ENCODE results near the gene HADHB.

The HADHB gene

GRCh38 chr2:26333293-26333692 lies 88.6 kb downstream of the HADHB start:
- peaks cover 4% of the 10 kb centered on the region for H3K4me1 ChIP-seq
- H3K36me3 ChIP-seq (ENCODE audit: control insufficient read depth, insufficient read depth, low read length), result no peaks in the 10 kb centered on the region
- H3K27me3 ChIP-seq (ENCODE audit: control insufficient read depth, insufficient read depth, low read length), result no peaks in the 10 kb centered on the region
- no peak overlapping the region for H3K9ac ChIP-seq
- H3K4me2 ChIP-seq (ENCODE audit: low read length), result no peak overlapping the region
- no peak overlapping the region for H3K27ac ChIP-seq
- H2AFZ ChIP-seq, result no peak overlapping the region
- no peak for TF ChIP-seq CTCF (IDR thresholded peaks at IDR 0.05)
- no peak overlapping the region for H3K4me3 ChIP-seq (ENCODE audit: low read depth, low read length)
- no peaks in the 10 kb centered on the region for H3K79me2 ChIP-seq
- H3K9me3 ChIP-seq (ENCODE audit: control insufficient read depth, low read length), result no peaks in the 10 kb centered on the region

DNA sequence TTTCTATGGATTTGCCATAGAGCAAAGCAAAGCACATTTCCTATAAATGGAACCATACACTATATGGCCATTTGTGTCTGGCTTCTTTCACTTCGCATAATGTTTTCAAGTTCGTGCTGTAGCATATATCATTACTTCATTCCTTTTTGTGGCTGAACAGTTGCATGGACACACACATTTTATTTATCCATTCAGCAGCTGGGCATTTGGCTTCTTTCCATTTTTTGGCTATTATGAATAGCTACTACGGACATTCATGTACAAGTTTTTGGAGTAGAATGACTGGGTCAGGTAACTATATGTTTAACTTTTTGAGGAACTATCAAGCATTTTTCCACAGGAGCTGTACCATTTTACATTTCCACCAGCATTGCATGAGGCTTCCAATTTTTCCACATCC lies 90.5 kb downstream of the HADHB start:
- Histone ChIP-seq H3K9ac (no peak overlapping the region), H3K27me3 (ENCODE audit: control insufficient read depth, insufficient read depth, low read length) (no peaks in the 10 kb centered on the region), H3K4me2 (ENCODE audit: low read length) (no peak overlapping the region), H3K9me3 (ENCODE audit: control insufficient read depth, low read length) (no peaks in the 10 kb centered on the region), H3K4me1 (peaks cover 4% of the 10 kb centered on the region), H3K4me3 (ENCODE audit: low read depth, low read length) (no peak overlapping the region), H2AFZ (no peak overlapping the region), H3K27ac (no peak overlapping the region), H3K79me2 (no peaks in the 10 kb centered on the region), H3K36me3 (ENCODE audit: control insufficient read depth, insufficient read depth, low read length) (no peaks in the 10 kb centered on the region)
- no peak for TF ChIP-seq CTCF (IDR thresholded peaks at IDR 0.05)

GRCh38 chr2:26336719-26337118 lies 92.0 kb downstream of the HADHB start:
- H3K9ac ChIP-seq, result no peak overlapping the region
- no peak overlapping the region for H3K4me2 ChIP-seq (ENCODE audit: low read length)
- H3K36me3 ChIP-seq (ENCODE audit: control insufficient read depth, insufficient read depth, low read length), result no peaks in the 10 kb centered on the region
- H3K79me2 ChIP-seq, result no peaks in the 10 kb centered on the region
- TF ChIP-seq CTCF (IDR thresholded peaks at IDR 0.05), result no peak
- H3K9me3 ChIP-seq (ENCODE audit: control insufficient read depth, low read length), result no peaks in the 10 kb centered on the region
- H3K27ac ChIP-seq, result no peak overlapping the region
- H3K27me3 ChIP-seq (ENCODE audit: control insufficient read depth, insufficient read depth, low read length), result no peaks in the 10 kb centered on the region
- H3K4me3 ChIP-seq (ENCODE audit: low read depth, low read length), result no peak overlapping the region
- H2AFZ ChIP-seq, result peak overlapping the region; percentile 36
- H3K4me1 ChIP-seq, result peaks cover 4% of the 10 kb centered on the region

DNA sequence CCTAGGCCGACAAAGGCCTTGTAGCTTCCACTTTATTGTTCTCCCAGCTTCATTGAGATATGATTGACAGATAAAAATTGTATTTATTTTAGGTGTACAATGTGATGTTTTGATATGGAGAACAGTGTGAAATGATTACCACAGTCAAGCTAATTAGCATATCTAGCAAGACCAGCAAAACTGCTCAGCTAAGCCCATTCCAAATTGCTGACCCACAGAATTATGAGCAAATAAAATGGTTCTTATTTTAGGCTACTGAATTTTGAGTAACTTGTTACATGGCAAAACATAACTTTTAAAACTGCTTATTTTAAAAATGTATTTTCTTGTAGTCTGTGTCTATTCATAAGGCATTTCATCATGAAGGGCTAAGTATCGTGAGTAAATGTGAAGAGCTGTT lies 92.6 kb downstream of the HADHB start:
- no peak overlapping the region for H3K27ac ChIP-seq
- peak overlapping the region; percentile 0 for H3K4me2 ChIP-seq (ENCODE audit: low read length)
- no peak overlapping the region for H3K4me3 ChIP-seq (ENCODE audit: low read depth, low read length)
- peaks cover 4% of the 10 kb centered on the region for H3K4me1 ChIP-seq
- no peaks in the 10 kb centered on the region for H3K79me2 ChIP-seq
- H3K36me3 ChIP-seq (ENCODE audit: control insufficient read depth, insufficient read depth, low read length), result no peaks in the 10 kb centered on the region
- H3K9ac ChIP-seq, result no peak overlapping the region
- H2AFZ ChIP-seq, result peak overlapping the region; percentile 36
- H3K27me3 ChIP-seq (ENCODE audit: control insufficient read depth, insufficient read depth, low read length), result no peaks in the 10 kb centered on the region
- no peaks in the 10 kb centered on the region for H3K9me3 ChIP-seq (ENCODE audit: control insufficient read depth, low read length)
- no peak for TF ChIP-seq CTCF (IDR thresholded peaks at IDR 0.05)
